Mononuclear cell (primary cell): ENCODE results near the gene GRB14. TPM values are rescaled to one million over a fixed set of nuclear protein-coding genes. Genes with fewer than 3 reads are reported as not detected.
"Not testable (repeated sequence)": the region's sequence is repeated elsewhere in the genome, so short reads cannot be mapped to it uniquely, and the experiment has no call there.

ENCODE experiments used
- H3K27me3 ChIP-seq: 2 replicates; pipeline ENCODE4 v1.6.0; 2011; ENCODE audit warnings: low read length, control low read depth; ENCODE audit not compliant: insufficient read depth
- H3K4me1 ChIP-seq: 2 replicates; pipeline ENCODE4 v1.5.1; 2011; ENCODE audit warnings: mild to moderate bottlenecking, low read length, control low read depth; ENCODE audit not compliant: insufficient read depth
- H3K4me3 ChIP-seq: 2 replicates; pipeline ENCODE4 v1.5.1; 2011; ENCODE audit warnings: mild to moderate bottlenecking, low read length, moderate library complexity
- H3K9me3 ChIP-seq: 2 replicates; pipeline ENCODE4 v1.5.1; 2011; ENCODE audit warnings: low read depth, mild to moderate bottlenecking, control low read depth, low read length
- total RNA-seq: library from RNA; depleted of rRNA; stranded (reverse); fragments of >200 nt; gene quantifications from one replicate; pipeline ENCODE4 v1.2.3, GENCODE V29; 2012

GRB14 gene
- 2.0 TPM for total RNA-seq

DNA sequence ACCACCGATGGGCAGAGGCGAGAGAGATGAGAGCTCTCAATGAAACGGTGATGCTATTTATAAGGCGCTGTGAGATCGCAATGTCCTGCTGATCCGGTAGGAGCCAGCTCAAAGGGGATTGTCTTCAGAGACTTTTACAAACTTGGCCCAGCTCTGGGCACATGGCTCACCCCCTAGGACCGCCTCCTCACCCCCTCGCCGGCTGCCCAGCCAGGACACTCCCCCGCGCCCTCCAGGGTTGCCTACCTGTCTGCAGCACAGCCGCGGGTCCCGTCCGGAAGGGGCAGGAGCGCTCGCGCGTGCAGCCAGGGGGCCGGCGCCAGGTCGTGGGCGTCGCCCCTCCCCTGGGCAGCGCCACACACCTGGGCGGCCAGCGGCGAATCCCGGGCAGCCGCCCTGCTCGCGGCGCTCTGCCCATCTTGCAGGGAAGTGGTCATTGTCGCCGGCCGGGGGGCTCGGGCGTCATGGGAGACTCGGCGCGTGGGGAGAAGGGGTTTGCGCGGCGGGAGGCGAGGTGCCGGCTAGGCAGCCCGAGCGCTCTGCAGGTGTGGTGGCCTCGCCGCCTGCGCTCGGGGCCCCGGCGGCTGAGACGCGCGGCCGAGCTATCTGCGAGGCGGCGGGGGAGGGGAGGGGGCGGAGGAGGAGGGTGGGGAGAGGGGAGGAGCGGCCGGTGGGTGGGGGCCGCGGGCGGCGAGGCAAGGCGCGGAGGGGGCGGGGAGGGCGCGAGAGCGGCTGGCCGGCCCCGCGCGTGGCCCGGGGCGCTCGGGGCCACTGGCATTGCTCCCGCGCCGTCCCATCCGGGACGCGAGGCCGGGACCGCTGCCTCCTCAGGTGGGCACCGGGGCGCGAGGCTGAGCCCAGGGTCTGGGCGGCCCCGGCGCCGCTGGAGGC, at the start of gene GRB14:
Gene GRB14 (minus strand): TSS at position 610 of the 891 bp plus-strand sequence. CDS start 173 bp downstream, at position 437.
- no peaks in the 10 kb centered on the region for H3K9me3 ChIP-seq
- H3K4me3 ChIP-seq = no peak within 1 kb of the TSS
- H3K27me3 ChIP-seq = peaks cover 34% of the 10 kb centered on the region
- no peaks in the 10 kb centered on the region for H3K4me1 ChIP-seq

DNA sequence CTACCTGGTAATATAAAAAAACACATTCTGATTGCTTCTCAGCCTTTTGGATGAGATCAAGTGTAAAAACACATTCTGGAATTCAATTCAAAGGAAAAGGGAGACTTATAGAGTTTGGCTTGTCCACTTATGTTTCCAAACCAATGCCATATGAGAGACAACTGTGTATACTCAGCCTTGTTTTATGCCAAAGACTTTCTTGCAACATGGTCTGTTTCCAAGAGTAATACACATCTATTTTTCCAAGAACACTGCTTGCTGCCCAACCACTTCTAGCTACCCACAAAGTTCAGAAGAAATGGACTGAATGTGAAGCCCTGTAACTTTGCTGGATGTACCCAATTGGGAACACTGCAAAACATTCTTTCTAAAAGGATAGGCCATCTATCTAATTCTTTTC, 48.0 kb upstream of the GRB14 start:
- no peaks in the 10 kb centered on the region for H3K27me3 ChIP-seq
- H3K4me3 ChIP-seq = no peak overlapping the region
- H3K4me1 ChIP-seq = no peaks in the 10 kb centered on the region
- H3K9me3 ChIP-seq = no peaks in the 10 kb centered on the region

GRCh38 chr2:164667566-164667965, 46.3 kb upstream of the GRB14 start:
- H3K27me3 ChIP-seq = no peaks in the 10 kb centered on the region
- no peaks in the 10 kb centered on the region for H3K9me3 ChIP-seq
- no peaks in the 10 kb centered on the region for H3K4me1 ChIP-seq
- no peak overlapping the region for H3K4me3 ChIP-seq

DNA sequence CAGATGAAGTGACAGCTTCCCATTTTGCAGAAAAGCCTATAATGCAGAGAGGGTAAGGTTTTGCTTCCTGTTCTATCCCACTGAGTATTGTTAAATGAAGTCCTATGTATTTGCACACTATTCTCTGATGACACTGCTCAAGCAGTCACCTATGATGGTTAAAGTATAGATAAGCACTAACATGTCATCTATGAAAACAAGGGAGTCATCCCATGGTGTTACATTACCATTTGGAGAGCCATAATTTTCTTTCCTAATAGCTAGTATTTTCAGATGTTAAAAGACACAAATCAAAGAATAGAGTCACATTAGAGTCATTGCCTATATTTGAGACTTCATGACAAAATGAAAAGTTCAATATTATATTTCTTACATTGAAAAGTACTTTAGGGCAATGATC, 42.8 kb upstream of the GRB14 start:
- H3K4me1 ChIP-seq = no peaks in the 10 kb centered on the region
- no peak overlapping the region for H3K4me3 ChIP-seq
- H3K27me3 ChIP-seq = no peaks in the 10 kb centered on the region
- no peaks in the 10 kb centered on the region for H3K9me3 ChIP-seq

DNA sequence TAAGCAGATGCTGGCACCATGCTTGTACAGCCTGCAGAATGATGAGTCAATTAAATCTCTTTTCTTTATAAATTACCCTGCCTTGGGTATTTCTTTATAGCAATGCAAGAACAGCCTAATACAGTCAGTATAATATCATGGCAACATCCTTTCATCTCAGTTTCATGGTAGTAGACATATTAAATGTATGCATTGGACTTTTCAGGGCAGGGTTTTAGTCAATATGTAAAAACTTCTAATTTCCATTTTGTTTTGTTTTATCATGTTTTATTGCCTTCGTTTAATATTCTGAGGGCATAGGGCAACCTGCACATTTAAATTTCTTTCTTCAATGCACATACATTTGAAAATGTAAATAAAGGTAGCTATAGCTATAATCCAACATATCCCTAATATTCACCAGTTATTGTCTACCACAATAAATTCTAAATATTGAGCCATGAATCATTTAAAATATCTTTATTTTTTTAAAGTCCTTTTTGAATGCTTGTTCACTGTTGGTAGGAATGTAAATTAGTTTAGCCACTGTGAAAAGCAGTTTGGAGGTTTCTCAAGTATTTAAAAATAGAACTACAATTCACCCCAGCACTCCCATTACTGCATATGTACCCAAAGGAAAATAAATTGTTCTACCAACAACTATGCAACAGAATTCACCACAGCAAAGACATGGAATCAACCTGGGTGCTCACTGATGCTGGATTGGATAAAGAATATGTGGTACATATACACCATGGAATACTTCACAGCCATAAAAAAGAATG, 41.8 kb upstream of the GRB14 start:
- H3K4me1 ChIP-seq = no peaks in the 10 kb centered on the region
- no peak overlapping the region for H3K4me3 ChIP-seq
- no peaks in the 10 kb centered on the region for H3K27me3 ChIP-seq
- H3K9me3 ChIP-seq = no peaks in the 10 kb centered on the region

- Histone ChIP-seq H3K4me3 (no peak overlapping the region), H3K27me3 (no peaks in the 10 kb centered on the region), H3K9me3 (no peaks in the 10 kb centered on the region), H3K4me1 (no peaks in the 10 kb centered on the region)
These were observed 40.8 kb upstream of the GRB14 start for GRCh38 chr2:164662066-164662465.

DNA sequence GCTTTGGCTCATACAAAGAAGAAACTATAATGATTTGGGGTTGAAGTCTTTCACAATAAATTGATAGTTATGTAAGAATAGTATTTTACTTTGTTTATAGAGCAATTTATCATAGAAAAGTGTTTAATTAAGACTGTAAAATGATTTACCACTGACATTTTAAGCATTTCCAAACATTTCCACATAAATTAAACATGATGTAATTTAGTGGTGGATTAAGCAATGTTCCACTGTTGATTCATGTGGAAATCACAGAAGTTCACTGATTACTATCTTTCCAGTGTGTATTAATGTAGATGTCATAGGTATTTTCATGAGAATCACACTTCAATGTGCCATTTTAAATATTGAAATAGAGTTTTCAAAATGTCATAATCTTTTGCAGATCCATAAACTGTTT, 40.1 kb upstream of the GRB14 start:
- H3K4me1 ChIP-seq = no peaks in the 10 kb centered on the region
- H3K27me3 ChIP-seq = no peaks in the 10 kb centered on the region
- no peaks in the 10 kb centered on the region for H3K9me3 ChIP-seq
- no peak overlapping the region for H3K4me3 ChIP-seq

GRCh38 chr2:164657129-164657528, 35.8 kb upstream of the GRB14 start:
- Histone ChIP-seq H3K4me1 (no peaks in the 10 kb centered on the region), H3K4me3 (no peak overlapping the region), H3K9me3 (no peaks in the 10 kb centered on the region), H3K27me3 (no peaks in the 10 kb centered on the region)

- no peak overlapping the region for H3K4me3 ChIP-seq
These were observed 34.5 kb upstream of the GRB14 start for GRCh38 chr2:164655750-164656149.

DNA sequence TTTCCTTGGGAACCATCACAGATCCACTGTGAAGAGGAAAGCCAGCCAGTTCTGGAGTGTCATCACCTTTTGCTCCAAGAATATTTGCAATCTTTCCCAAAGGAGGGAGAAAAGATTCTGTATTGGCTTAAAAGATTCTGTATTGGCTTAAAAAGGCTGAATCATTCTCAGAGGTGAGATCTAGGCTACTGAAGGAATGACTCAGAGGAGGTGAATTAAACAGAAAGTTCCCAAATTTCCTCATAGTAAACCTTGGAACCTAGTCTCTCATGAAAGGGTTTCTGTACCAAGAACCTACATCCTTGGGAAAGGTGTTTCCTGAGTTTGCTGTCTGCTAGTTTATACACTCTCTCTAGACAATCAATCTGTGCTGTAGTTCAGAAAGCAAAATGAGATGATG, 34.1 kb upstream of the GRB14 start:
- H3K9me3 ChIP-seq = peaks cover 8% of the 10 kb centered on the region
- no peaks in the 10 kb centered on the region for H3K4me1 ChIP-seq

More at GRCh38 chr2:164655750-164656149, 34.5 kb upstream of the GRB14 start:
- Histone ChIP-seq H3K9me3 (peaks cover 5% of the 10 kb centered on the region), H3K4me1 (no peaks in the 10 kb centered on the region), H3K27me3 (no peaks in the 10 kb centered on the region)

DNA sequence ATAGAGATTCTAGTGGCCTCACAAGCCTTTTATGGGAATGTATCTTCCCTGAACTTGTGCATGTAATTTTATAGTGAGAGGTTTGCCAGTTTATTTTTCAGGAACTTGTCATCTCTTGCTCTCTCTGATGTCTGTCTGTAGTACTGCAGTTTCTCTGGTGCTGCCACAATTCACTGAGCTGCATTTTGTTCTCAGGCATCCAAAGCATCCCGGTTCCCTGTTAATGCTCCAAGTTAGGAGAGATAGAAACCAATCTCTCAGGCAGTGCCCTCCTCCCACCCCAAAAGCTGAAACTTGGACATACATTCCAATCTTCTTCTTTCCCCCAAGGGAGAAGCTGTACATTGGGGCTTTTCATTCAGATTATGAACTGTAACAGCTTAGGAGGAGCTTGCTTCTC, 30.1 kb upstream of the GRB14 start:
- Histone ChIP-seq H3K27me3 (no peaks in the 10 kb centered on the region), H3K4me3 (no peak overlapping the region), H3K9me3 (peaks cover 34% of the 10 kb centered on the region), H3K4me1 (no peaks in the 10 kb centered on the region)

More for the DNA sequence above, 34.1 kb upstream of the GRB14 start:
- H3K27me3 ChIP-seq = no peaks in the 10 kb centered on the region
- H3K4me3 ChIP-seq = no peak overlapping the region

- H3K9me3 ChIP-seq = peaks cover 14% of the 10 kb centered on the region
- H3K4me1 ChIP-seq = no peaks in the 10 kb centered on the region
- no peak overlapping the region for H3K4me3 ChIP-seq
- no peaks in the 10 kb centered on the region for H3K27me3 ChIP-seq
These were observed 22.9 kb upstream of the GRB14 start for GRCh38 chr2:164644036-164644700.

DNA sequence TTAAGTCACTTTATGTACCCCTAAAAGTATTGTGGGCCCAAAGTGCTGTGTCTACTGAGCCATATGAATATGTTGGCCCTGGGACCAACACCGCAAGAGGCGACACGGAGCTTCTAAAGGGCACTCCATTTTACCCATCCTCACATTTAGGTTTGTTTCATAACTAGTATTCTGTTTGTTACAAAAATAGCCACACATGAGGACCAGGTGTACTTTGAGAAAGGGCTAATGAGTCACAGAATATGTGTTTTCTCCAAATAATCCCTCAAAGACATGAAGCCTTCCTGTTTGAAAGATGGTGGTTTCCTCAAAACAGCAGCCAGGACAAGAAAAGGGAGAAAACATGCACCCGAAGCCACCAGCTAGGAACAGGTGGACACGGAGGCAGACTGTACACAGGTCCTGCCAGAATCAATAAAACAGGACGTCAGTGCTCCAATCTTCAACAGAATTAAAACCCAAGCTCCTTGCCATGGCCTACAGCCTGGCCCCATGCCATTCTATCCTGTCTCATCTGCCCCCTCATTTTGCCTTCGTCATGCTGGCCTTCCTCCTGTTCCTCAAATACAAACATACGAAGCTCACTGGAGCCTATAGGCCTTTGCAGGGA, 21.8 kb upstream of the GRB14 start:
- Histone ChIP-seq H3K4me1 (no peaks in the 10 kb centered on the region), H3K9me3 (peaks cover 3% of the 10 kb centered on the region), H3K27me3 (no peaks in the 10 kb centered on the region), H3K4me3 (no peak overlapping the region)

DNA sequence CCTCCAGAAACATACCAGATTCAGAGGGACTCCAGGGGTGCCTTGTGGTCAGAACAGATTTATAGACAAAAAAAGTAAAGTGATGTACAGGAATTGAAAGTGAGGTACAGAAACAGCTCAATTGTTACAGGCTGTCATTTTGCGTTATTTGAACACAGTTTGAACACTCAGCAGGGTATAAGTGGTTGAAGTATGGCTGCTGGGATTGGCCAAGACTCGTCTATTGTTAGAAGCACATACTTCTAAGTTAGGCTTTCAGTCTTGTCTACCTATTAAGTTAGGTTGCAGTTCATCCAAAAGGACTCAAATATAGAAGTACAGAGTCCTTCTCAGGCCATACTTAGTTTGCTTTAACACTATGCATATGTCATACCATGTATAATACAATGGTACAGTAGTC, 21.0 kb upstream of the GRB14 start:
- Histone ChIP-seq H3K4me1 (no peaks in the 10 kb centered on the region), H3K9me3 (no peaks in the 10 kb centered on the region), H3K27me3 (no peaks in the 10 kb centered on the region), H3K4me3 (no peak overlapping the region)

DNA sequence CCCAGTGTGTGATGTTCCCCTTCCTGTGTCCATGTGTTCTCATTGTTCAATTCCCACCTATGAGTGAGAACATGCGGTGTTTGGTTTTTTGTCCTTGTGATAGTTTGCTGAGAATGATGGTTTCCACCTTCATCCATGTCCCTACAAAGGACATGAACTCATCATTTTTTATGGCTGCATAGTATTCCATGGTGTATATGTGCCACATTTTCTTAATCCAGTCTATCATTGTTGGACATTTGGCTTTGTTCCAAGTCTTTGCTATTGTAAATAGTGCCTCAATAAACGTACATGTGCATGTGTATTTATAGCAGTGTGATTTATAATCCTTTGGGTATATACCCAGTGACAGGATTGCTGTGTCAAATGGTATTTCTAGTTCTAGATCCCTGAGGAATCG, 7.0 kb upstream of the GRB14 start:
- not testable (repeated sequence) for H3K9me3 ChIP-seq, H3K27me3 ChIP-seq, H3K4me3 ChIP-seq, H3K4me1 ChIP-seq
